ENCODE measurements around the gene SMTNL2.

The SMTNL2 gene

GRCh38 chr17:4584101-4584916, at the start of gene SMTNL2:
TSS of gene SMTNL2 (plus strand) at chr17:4584529. CDS start at chr17:4584606, 77 bp downstream.
- DNase-seq = no peak

GRCh38 chr17:4534928-4535666, 49.2 kb upstream of the SMTNL2 start:
- no peak for DNase-seq

DNA sequence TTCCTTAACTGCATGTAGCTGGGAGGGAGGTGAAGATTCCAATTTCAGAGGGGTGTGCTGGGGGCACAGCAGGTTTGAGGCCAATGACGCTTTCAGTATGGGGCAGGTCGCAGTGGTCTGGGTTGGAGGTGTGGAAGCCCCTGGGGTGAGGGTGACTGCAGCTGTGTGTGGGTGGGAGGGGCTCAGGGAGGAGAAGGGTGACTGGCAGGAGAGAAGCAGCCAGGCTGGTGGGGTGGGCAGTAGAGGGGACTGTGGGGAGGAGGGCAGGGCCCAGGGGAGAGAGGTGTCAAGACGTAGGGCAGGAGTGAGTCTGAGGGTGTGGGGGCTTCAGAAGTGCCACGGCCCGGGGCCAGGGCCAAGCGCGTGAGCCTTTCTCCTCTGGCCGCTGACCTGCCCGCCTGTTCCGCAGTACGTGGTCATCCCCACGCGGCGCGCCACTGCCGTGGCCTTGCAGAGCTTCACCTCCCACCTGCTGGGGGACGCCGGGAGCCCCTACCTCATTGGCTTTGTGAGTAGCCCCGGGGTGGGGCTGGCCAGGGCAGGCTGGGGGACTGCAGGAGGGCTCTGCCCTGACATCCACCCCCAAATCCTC, 48.6 kb upstream of the SMTNL2 start:
- DNase-seq = no peak

GRCh38 chr17:4536259-4536741, 48.0 kb upstream of the SMTNL2 start:
- no peak for DNase-seq

- no peak for DNase-seq
Measured at GRCh38 chr17:4536742-4537411, 47.5 kb upstream of the SMTNL2 start.

GRCh38 chr17:4537451-4538235, 46.7 kb upstream of the SMTNL2 start:
- no peak for DNase-seq

DNA sequence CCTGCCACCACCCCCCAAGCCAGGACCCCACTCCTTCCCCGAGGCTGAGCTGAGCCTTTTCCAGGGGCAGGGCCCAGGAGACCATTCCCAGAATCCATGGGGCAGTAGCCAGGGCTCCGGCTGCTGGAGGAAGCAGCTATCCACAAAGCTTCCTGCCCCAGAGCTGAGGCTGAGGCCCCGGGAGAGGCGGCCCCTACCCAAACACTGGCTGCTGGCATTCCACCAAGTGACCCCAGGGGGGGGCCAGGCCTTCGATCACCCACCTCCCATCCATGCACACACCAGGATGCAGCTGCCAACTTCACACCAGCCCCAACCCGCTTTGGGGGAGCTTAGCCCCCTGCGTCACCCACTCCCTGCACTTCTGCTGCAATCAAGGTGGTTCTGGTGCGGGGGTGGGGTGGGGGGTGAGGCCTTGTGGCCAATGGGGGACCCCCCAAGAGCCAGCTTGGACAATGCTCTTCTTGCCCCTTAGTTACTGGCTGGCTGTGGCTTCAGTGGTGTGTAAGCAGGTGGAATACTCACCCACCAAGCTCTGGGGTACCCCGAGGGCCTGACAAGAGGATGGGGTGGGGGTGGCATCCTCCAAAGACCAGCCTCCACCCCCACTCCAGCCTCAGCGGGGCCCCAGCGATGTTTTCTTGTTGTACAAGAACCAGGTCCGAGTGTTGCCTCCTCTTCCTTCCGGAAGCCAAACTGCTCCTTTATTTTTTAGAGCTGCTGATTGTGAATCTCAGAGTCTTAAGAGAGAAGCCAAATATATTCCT, 45.9 kb upstream of the SMTNL2 start:
- DNase-seq = no peak

DNA sequence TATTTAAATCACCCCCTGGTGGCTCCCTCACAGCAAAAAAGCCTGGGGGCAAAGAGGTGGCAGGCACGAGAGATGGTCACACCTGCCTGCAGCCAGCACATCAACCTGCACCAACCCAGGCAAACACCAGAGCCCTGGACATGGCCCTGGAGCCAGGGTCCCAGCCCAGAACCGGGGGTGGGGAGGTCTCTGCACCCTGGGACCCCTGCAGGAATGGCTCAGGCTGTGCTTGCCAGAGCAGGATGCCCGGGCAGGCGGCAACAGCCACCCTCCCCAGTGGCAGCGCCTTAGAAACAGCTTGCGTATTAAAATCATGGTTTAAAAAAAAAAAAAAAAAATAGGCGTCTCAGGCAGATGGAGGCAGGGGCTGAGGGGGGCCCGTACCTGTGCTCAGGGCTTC, 45.3 kb upstream of the SMTNL2 start:
- no peak for DNase-seq

DNA sequence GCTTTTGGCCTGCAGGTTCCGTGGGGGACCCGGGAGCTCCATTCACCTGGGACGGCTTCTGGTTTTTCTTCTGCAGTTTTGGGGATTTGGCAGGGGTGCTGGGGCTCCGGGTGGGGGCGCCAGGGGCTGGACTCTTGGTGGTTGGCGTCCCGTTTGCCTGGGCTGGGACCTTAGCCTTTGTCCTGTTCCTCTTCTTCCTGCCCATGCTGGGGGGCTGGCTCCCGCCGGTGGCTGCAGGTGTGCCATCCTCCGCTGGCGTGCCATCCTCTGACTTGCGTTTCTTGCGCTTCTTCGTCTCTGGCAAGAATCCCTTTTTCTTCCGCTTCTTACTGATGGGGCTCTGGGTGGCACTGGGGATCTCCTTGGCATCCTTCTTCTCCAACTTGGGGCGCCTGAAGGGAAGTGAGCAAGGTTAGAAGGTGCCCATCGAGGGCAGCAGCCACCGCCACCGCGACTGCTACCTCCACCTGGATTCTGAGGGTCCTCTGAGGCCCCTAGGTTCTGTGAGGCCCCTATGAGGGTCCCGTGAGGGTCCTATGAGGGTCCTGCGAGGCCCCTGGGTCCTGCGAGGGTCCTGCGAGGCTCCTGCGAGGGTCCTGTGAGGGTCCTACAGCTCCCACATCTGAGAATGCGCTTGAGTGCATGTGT, 44.6 kb upstream of the SMTNL2 start:
- DNase-seq = no peak

DNA sequence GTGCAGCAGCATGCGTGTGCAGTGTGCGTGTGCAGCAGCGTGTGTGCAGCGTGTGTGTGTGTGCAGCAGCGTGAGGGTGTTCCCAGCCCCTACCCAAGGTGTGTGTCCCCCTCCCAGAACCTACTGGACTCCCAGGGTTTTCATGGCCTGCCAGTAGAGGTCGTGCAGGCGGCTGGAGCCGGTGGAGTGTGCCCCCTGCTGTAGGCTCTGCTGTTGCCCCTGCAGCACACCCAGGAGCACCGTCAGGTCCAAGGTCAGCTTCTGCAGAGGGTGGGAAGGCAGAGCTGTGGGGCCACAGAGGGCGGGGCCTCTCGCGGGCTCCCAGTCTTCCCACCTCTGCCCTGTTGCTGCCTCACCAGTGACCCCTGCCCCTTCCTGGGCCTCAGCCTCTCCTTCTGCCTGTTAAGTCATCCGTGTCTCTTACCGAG, 44.1 kb upstream of the SMTNL2 start:
- no peak for DNase-seq

- no peak for DNase-seq
Measured at GRCh38 chr17:4540687-4541327, 43.5 kb upstream of the SMTNL2 start.

- no peak for DNase-seq
Measured at GRCh38 chr17:4541328-4542002, 42.9 kb upstream of the SMTNL2 start.

GRCh38 chr17:4542003-4542725, 42.2 kb upstream of the SMTNL2 start:
- no peak for DNase-seq

DNA sequence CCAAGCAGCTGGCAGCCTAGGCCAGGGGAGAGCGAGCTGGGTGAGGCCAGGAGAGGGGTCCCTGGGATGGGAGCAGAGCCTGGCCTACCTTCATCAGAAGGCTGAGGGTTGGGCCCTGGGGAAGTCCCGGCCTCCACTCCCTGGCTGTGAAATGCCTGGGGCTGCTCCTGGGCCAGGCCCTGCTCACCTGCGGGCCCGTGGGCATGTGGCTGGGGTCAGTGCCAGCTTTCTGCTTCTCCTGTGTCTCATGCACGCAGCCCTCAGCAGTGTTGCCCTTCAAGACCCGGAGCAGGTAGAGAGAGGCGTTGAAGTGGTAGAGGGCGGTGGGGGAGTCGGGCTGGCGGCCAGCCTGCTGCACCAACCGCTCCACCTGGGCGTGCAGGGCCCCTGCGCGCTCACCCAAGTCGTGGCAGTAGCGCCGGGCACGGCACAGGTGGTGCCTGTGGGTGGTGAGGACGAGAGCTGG, 41.6 kb upstream of the SMTNL2 start:
- no peak for DNase-seq

GRCh38 chr17:4543557-4544026, 40.7 kb upstream of the SMTNL2 start:
- no peak for DNase-seq

- no peak for DNase-seq
Measured at GRCh38 chr17:4544135-4544950, 40.0 kb upstream of the SMTNL2 start.

DNA sequence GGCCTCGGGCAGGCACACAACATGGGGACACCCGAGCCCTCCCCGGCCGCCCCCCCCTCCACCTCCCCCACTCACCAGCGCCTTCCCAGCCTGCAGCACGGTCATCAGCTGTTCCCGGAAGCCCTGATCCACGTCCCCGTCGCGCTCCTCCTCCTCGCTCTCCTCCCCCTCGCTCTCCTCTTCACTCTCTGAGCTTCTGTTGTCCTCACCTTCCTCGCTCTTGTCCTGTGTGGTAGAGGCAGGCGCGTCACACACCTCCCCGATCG, 39.4 kb upstream of the SMTNL2 start:
- DNase-seq = no peak

All from amniotic stem cell (primary cell).